H1 (cell line): Measurements from ENCODE around the gene ZNF3. TPM values are rescaled to one million over a fixed set of nuclear protein-coding genes. Genes with fewer than 3 reads are reported as not detected.

Experiments used
- ATF3 ChIP-seq: IDR thresholded peaks from 2 replicates; pipeline ENCODE4 v1.6.1; 2011; ENCODE audit warnings: low read depth, mild to moderate bottlenecking, low read length; ENCODE audit not compliant: insufficient read depth
- EP300 ChIP-seq, 2 experiments: IDR thresholded peaks; 1 replicate in 1 of 2; 2 replicates in 1 of 2; pipeline ENCODE4 v1.6.1; 2011 to 2012; ENCODE audit warnings: low read depth in 2 of 2, low read length in 2 of 2, mild to moderate bottlenecking in 2 of 2, borderline replicate concordance in 1 of 2, inconsistent platforms in 1 of 2, moderate library complexity in 1 of 2
- EZH2 ChIP-seq: fragments of 200-600 bp; sonication (generic); IDR thresholded peaks from 2 replicates; pipeline ENCODE4 v1.7.1; 2012; ENCODE audit warnings: low read depth, mild to moderate bottlenecking, moderate library complexity, low read length, inconsistent platforms; ENCODE audit not compliant: severe bottlenecking
- KDM5A ChIP-seq: fragments of 200-600 bp; IDR thresholded peaks from 2 replicates; pipeline ENCODE4 v1.7.1; 2012; ENCODE audit warnings: mild to moderate bottlenecking, low read length, inconsistent platforms, mixed read lengths
- MAFK ChIP-seq: IDR thresholded peaks from 2 replicates; pipeline ENCODE4 v1.6.1; 2012; ENCODE audit warnings: low read depth, mild to moderate bottlenecking, improper control_type of control experiment, low read length
- POLR2A ChIP-seq, 2 experiments: IDR thresholded peaks; 1 replicate in 1 of 2; 2 replicates in 1 of 2; pipeline ENCODE4 v1.6.1; 2011; ENCODE audit warnings: low read depth in 2 of 2, low read length in 2 of 2, mild to moderate bottlenecking in 2 of 2; ENCODE audit errors: control extremely low read depth in 1 of 2
- RBBP5 ChIP-seq: IDR thresholded peaks from 2 replicates; pipeline ENCODE4 v1.7.1; 2012; ENCODE audit warnings: low read depth, mild to moderate bottlenecking, inconsistent platforms, low read length, moderate library complexity, borderline replicate concordance
- RNF2 ChIP-seq: fragments of 200-900, 300-1000 bp; sonication (generic); IDR thresholded peaks from 2 replicates; pipeline ENCODE4 v1.7.1; 2016; ENCODE audit warnings: borderline replicate concordance, low read depth, mild to moderate bottlenecking, antibody characterized with exemption, low read length; ENCODE audit not compliant: poor library complexity, severe bottlenecking; ENCODE audit errors: missing control alignments
- RXRA ChIP-seq: IDR thresholded peaks from 2 replicates; pipeline ENCODE4 v1.6.1; 2011; ENCODE audit warnings: low read depth, mild to moderate bottlenecking, low read length, moderate library complexity; ENCODE audit not compliant: insufficient read depth
- SP4 ChIP-seq: IDR thresholded peaks from 2 replicates; pipeline ENCODE4 v1.6.1; 2012; ENCODE audit warnings: low read length, inconsistent platforms
- SUZ12 ChIP-seq: fragments of 200-600 bp; sonication (generic); IDR thresholded peaks from 2 replicates; pipeline ENCODE4 v1.6.1; 2012; ENCODE audit warnings: mild to moderate bottlenecking, inconsistent platforms, low read length, moderate library complexity, mixed read lengths
- TAF7 ChIP-seq: optimal IDR thresholded peaks from 2 replicates; pipeline ENCODE3; 2011; ENCODE audit warnings: low read depth, mild to moderate bottlenecking, inconsistent platforms, low read length, moderate library complexity, borderline replicate concordance
- TCF12 ChIP-seq: IDR thresholded peaks from 2 replicates; pipeline ENCODE4 v1.6.1; 2011; ENCODE audit warnings: low read depth, mild to moderate bottlenecking, low read length
- TEAD4 ChIP-seq: IDR thresholded peaks from 2 replicates; pipeline ENCODE4 v1.6.1; 2012; ENCODE audit warnings: low read depth, low read length, inconsistent platforms, mixed read lengths
- USF2 ChIP-seq: IDR thresholded peaks from 2 replicates; pipeline ENCODE4 v1.6.1; 2011; ENCODE audit warnings: low read length, improper control_type of control experiment
- ZNF274 ChIP-seq: IDR thresholded peaks from 2 replicates; pipeline ENCODE4 v1.7.0; 2012; ENCODE audit warnings: low read length, borderline replicate concordance; ENCODE audit errors: extremely low read depth
- polyA plus RNA-seq, 7 experiments: library from polyadenylated mRNA; depleted of rRNA in 3 of 7; stranded (reverse) in 5 of 7; unstranded in 2 of 7; fragments of >200 nt in 5 of 7; fragments of 200-250 nt in 2 of 7; gene quantifications; 1 replicate in 5 of 7; 2 replicates in 1 of 7; 4 replicates in 1 of 7; pipeline versions ENCODE4 v1.2.1 to v1.2.3, GENCODE V29; 2011 to 2013; ENCODE audit warnings: missing spikeins in 2 of 7, mixed read lengths in 2 of 7
- total RNA-seq: library from RNA; stranded (reverse); fragmentation: NEBNext Ultra II Directional; extraction: Animal tissue kit (Norgen Biotek cat#: 25700); gene quantifications from 2 replicates; pipeline ENCODE4 v1.2.1, GENCODE V29; 2021
- TF ChIP-seq, protein P1 (sequence below): IDR thresholded peaks from 2 replicates; pipeline ENCODE4 v1.6.1; 2012; ENCODE audit warnings: inconsistent platforms
- TF ChIP-seq, protein P2 (sequence below), 3 experiments: IDR thresholded peaks; 1 replicate in 2 of 3; 2 replicates in 1 of 3; pipeline versions ENCODE4 v1.5.1 to v1.6.1; 2011; ENCODE audit warnings: low read length in 3 of 3, mild to moderate bottlenecking in 3 of 3, inconsistent platforms in 2 of 3, low read depth in 1 of 3, moderate library complexity in 1 of 3; ENCODE audit not compliant: insufficient read depth in 1 of 3; ENCODE audit errors: control extremely low read depth in 1 of 3

Gene ZNF3
- total and polyA plus RNA-seq, 2 of the 8 experiments (the other 6 are each of a cell fraction or from before 2014, with no cell fraction given): 26.9 to 49.1 TPM

- TF ChIP-seq ATF3 (no peak), TCF12 (no peak), ZNF274 (no peak), POLR2A (IDR thresholded peaks at IDR 0.05; ENCODE audit: control extremely low read depth in 1 of 2, low read depth in 2 of 2, low read length in 2 of 2) (peak; percentile 54 to 66; a peak in 2 of 3 replicates), RNF2 (no peak), EP300 (IDR thresholded peaks at IDR 0.05; ENCODE audit: borderline replicate concordance in 1 of 2, low read depth in 2 of 2, low read length in 2 of 2) (no peak), RBBP5 (0 out of 2 replicates have a peak, but pooled peaks have one; percentile 75), SUZ12 (no peak), TEAD4 (no peak), USF2 (no peak), MAFK (no peak), TAF7 (peak; percentile 99), SP4 (peak; percentile 74; the same call in 1 of the 2 replicates), EZH2 (no peak), KDM5A (peak; percentile 84), RXRA (no peak)
- TF ChIP-seq, protein P1, sequence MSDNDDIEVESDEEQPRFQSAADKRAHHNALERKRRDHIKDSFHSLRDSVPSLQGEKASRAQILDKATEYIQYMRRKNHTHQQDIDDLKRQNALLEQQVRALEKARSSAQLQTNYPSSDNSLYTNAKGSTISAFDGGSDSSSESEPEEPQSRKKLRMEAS: peak; percentile 31; the same call in 1 of the 2 replicates
- TF ChIP-seq, protein P2, sequence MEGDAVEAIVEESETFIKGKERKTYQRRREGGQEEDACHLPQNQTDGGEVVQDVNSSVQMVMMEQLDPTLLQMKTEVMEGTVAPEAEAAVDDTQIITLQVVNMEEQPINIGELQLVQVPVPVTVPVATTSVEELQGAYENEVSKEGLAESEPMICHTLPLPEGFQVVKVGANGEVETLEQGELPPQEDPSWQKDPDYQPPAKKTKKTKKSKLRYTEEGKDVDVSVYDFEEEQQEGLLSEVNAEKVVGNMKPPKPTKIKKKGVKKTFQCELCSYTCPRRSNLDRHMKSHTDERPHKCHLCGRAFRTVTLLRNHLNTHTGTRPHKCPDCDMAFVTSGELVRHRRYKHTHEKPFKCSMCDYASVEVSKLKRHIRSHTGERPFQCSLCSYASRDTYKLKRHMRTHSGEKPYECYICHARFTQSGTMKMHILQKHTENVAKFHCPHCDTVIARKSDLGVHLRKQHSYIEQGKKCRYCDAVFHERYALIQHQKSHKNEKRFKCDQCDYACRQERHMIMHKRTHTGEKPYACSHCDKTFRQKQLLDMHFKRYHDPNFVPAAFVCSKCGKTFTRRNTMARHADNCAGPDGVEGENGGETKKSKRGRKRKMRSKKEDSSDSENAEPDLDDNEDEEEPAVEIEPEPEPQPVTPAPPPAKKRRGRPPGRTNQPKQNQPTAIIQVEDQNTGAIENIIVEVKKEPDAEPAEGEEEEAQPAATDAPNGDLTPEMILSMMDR (IDR thresholded peaks at IDR 0.05; ENCODE audit: control extremely low read depth in 1 of 3, insufficient read depth in 1 of 3, low read depth in 1 of 3, low read length in 3 of 3): peak in 1 of 3 experiments; percentile 1; a peak in 1 of 4 replicates
Measured at GRCh38 chr7:100119072-100119969, 37.8 kb upstream of the ZNF3 start, which contains the start of the genes CNPY4 and TAF6 (continued).
